ENCODE measurements around the gene MYRIP.

Gene MYRIP

GRCh38 chr3:40229386-40229785 is 420.0 kb downstream of the MYRIP start:
- TF ChIP-seq FOXP2 (optimal IDR thresholded peaks at IDR 0.05; ENCODE audit: borderline replicate concordance, extremely low read depth, extremely low read length, insufficient read depth) (no peak), TAF1 (IDR thresholded peaks at IDR 0.05; ENCODE audit: borderline replicate concordance, insufficient read depth, low read length) (no peak), POLR2AphosphoS5 (IDR thresholded peaks at IDR 0.05; ENCODE audit: low read depth, low read length) (no peak), SIN3A (IDR thresholded peaks at IDR 0.05; ENCODE audit: borderline replicate concordance, insufficient read depth, low read length) (no peak)
- TF ChIP-seq, protein P1, sequence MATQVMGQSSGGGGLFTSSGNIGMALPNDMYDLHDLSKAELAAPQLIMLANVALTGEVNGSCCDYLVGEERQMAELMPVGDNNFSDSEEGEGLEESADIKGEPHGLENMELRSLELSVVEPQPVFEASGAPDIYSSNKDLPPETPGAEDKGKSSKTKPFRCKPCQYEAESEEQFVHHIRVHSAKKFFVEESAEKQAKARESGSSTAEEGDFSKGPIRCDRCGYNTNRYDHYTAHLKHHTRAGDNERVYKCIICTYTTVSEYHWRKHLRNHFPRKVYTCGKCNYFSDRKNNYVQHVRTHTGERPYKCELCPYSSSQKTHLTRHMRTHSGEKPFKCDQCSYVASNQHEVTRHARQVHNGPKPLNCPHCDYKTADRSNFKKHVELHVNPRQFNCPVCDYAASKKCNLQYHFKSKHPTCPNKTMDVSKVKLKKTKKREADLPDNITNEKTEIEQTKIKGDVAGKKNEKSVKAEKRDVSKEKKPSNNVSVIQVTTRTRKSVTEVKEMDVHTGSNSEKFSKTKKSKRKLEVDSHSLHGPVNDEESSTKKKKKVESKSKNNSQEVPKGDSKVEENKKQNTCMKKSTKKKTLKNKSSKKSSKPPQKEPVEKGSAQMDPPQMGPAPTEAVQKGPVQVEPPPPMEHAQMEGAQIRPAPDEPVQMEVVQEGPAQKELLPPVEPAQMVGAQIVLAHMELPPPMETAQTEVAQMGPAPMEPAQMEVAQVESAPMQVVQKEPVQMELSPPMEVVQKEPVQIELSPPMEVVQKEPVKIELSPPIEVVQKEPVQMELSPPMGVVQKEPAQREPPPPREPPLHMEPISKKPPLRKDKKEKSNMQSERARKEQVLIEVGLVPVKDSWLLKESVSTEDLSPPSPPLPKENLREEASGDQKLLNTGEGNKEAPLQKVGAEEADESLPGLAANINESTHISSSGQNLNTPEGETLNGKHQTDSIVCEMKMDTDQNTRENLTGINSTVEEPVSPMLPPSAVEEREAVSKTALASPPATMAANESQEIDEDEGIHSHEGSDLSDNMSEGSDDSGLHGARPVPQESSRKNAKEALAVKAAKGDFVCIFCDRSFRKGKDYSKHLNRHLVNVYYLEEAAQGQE (IDR thresholded peaks at IDR 0.05; ENCODE audit: insufficient read depth in 1 of 2, low read depth in 2 of 2, low read length in 2 of 2) = no peak

DNA sequence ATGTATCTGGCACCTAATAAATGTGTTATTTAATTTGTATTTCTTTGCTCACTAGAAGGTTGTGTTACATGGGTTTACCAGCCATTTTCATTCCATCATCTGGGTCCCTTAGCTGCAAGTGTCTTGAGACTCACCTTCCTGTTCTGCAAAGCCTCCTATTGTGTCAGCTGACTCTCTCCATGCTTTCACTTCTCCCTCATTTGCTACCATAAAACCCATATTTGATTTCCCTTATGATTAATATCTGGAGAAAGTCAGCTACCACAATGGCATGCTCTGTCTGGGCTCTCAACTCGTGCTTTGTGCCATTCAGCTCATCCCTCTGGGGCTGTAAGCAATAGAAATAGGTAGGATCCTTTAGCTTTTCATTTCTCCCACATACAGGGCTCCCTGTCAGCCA is 420.6 kb downstream of the MYRIP start:
- TF ChIP-seq TAF1 (IDR thresholded peaks at IDR 0.05; ENCODE audit: borderline replicate concordance, insufficient read depth, low read length) (no peak), FOXP2 (optimal IDR thresholded peaks at IDR 0.05; ENCODE audit: borderline replicate concordance, extremely low read depth, extremely low read length, insufficient read depth) (no peak), POLR2AphosphoS5 (IDR thresholded peaks at IDR 0.05; ENCODE audit: low read depth, low read length) (no peak), SIN3A (IDR thresholded peaks at IDR 0.05; ENCODE audit: borderline replicate concordance, insufficient read depth, low read length) (no peak)
- TF ChIP-seq, protein P1 (IDR thresholded peaks at IDR 0.05; ENCODE audit: insufficient read depth in 1 of 2, low read depth in 2 of 2, low read length in 2 of 2) = no peak

- no peak for TF ChIP-seq POLR2AphosphoS5 (IDR thresholded peaks at IDR 0.05; ENCODE audit: low read depth, low read length)
- TF ChIP-seq FOXP2 (optimal IDR thresholded peaks at IDR 0.05; ENCODE audit: borderline replicate concordance, extremely low read depth, extremely low read length, insufficient read depth) = no peak
- TF ChIP-seq, protein P1 (IDR thresholded peaks at IDR 0.05; ENCODE audit: insufficient read depth in 1 of 2, low read depth in 2 of 2, low read length in 2 of 2) = no peak
- no peak for TF ChIP-seq TAF1 (IDR thresholded peaks at IDR 0.05; ENCODE audit: borderline replicate concordance, insufficient read depth, low read length)
- TF ChIP-seq SIN3A (IDR thresholded peaks at IDR 0.05; ENCODE audit: borderline replicate concordance, insufficient read depth, low read length) = no peak
Measured at GRCh38 chr3:40230382-40230781, 421.0 kb downstream of the MYRIP start.

GRCh38 chr3:40232626-40233025 is 423.2 kb downstream of the MYRIP start:
- TF ChIP-seq TAF1 (IDR thresholded peaks at IDR 0.05; ENCODE audit: borderline replicate concordance, insufficient read depth, low read length) (no peak), POLR2AphosphoS5 (IDR thresholded peaks at IDR 0.05; ENCODE audit: low read depth, low read length) (no peak), FOXP2 (optimal IDR thresholded peaks at IDR 0.05; ENCODE audit: borderline replicate concordance, extremely low read depth, extremely low read length, insufficient read depth) (no peak), SIN3A (IDR thresholded peaks at IDR 0.05; ENCODE audit: borderline replicate concordance, insufficient read depth, low read length) (no peak)
- TF ChIP-seq, protein P1 (IDR thresholded peaks at IDR 0.05; ENCODE audit: insufficient read depth in 1 of 2, low read depth in 2 of 2, low read length in 2 of 2) = no peak

DNA sequence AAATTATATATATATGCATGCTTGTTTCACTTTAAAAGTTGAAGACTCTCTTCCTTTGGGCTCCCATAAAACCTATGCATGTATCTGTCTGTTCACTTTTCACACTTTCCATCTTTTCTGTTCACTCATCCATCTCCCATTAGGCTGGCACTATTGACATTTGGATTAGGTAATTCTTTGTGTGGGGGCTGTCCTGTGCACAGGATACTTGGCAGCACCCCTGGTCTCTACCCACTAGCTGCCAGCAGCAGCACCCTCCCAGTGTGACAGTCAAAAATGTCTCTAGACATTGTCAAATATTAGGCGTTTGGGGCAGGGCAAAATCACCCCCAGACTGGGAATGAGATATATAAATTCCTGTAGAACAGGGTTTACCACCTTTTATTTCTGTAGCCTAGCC is 427.8 kb downstream of the MYRIP start:
- TF ChIP-seq FOXP2 (optimal IDR thresholded peaks at IDR 0.05; ENCODE audit: borderline replicate concordance, extremely low read depth, extremely low read length, insufficient read depth) = no peak
- no peak for TF ChIP-seq SIN3A (IDR thresholded peaks at IDR 0.05; ENCODE audit: borderline replicate concordance, insufficient read depth, low read length)
- TF ChIP-seq, protein P1 (IDR thresholded peaks at IDR 0.05; ENCODE audit: insufficient read depth in 1 of 2, low read depth in 2 of 2, low read length in 2 of 2) = no peak
- no peak for TF ChIP-seq POLR2AphosphoS5 (IDR thresholded peaks at IDR 0.05; ENCODE audit: low read depth, low read length)
- TF ChIP-seq TAF1 (IDR thresholded peaks at IDR 0.05; ENCODE audit: borderline replicate concordance, insufficient read depth, low read length) = no peak

Data from PFSK-1 (cell line).